HUDEP-2 (cell line): ENCODE measurements around the gene BCAS3.
A peak's percentile ranks its signal among the peaks of the same experiment; 100 is the strongest.
"Not testable (repeated sequence)": the region's sequence is repeated elsewhere in the genome, so short reads cannot be mapped to it uniquely, and the experiment has no call there.

Source experiments
- DNase-seq, 76 experiments: peaks; one replicate each; lab custom pipeline; 2025; ENCODE audit not compliant: unreplicated experiment in 76 of 76; lab: John Stamatoyannopoulos, UW

The BCAS3 gene

GRCh38 chr17:60971515-60972369 is 294.1 kb downstream of the BCAS3 start:
- peak in 22 of 76 experiments; percentile 1 to 40 (median 12) for DNase-seq

DNA sequence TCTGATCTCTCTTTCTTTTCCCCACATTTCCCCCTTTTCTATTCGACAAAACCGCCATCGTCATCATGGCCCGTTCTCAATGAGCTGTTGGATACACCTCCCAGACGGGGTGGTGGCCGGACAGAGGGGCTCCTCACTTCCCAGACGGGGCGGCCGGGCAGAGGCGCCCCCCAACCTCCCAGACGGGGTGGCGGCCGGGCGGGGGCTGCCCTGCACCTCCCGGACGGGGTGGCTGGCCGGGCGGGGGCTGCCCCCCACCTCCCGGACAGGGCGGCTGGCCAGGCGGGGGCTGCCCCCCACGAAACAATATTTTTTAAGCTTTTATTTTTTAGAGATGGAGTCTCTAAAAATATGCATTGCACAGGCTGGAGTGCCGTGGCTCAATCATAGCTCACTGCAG is 299.2 kb downstream of the BCAS3 start:
- DNase-seq, result not testable (repeated sequence)

- no peak for DNase-seq
Observed at GRCh38 chr17:60989379-60989778, 311.7 kb downstream of the BCAS3 start.

DNA sequence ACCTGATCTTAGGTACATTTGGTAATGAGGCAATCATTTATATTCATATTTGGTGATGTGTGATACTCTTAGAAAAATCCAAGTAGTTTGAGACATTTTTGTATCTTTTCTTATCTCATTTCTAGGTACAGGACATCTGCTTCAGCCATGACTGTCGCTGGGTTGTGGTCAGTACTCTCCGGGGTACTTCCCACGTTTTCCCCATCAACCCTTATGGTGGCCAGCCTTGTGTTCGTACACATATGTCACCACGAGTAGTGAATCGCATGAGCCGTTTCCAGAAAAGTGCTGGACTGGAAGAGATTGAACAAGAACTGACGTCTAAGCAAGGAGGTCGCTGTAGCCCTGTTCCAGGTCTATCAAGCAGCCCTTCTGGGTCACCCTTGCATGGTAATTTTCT is 312.2 kb downstream of the BCAS3 start:
- DNase-seq, result no peak

DNA sequence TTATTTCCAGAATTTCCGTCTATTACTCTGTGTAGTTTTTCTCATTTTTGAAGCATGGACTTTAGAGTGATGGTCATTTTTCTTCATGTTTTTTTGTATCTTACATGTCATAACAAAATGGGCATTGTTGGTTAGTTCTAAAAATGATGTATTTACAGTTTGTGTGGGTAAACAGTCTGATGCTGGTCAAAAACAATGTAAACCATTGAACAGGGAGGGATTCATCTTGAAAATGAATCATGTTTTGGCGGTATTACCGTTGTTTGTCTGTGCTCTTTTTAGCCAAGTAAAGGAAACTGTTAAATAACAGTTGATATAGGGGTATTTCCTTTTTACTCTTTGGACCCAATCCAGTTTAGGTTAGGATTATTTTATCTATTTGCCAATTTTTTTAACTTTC is 315.8 kb downstream of the BCAS3 start:
- no peak for DNase-seq

GRCh38 chr17:60995680-60996079 is 318.0 kb downstream of the BCAS3 start:
- DNase-seq, result no peak

DNA sequence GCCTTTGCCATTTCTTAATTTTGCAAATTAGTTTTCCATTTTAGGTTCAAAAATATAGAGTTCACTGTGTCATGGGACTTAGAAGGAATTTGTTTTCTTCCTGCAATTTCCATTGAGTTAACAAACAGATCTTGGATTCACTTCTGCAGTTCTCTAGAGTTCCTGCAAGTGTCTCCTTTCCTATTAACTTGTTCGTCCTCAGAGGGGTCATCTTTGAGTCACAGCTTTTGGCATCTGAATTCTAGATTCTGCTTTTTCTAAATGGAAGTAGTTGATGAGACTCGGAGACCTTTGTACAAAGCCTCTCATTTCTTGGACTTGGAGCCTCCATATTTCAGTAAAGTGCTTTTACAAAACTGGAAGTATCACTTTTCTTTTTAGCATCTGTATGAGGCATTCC is 323.3 kb downstream of the BCAS3 start:
- no peak for DNase-seq

- peak in 7 of 76 experiments; percentile 1 to 20 (median 3) for DNase-seq
Observed at GRCh38 chr17:61002316-61002736, 324.7 kb downstream of the BCAS3 start.

DNA sequence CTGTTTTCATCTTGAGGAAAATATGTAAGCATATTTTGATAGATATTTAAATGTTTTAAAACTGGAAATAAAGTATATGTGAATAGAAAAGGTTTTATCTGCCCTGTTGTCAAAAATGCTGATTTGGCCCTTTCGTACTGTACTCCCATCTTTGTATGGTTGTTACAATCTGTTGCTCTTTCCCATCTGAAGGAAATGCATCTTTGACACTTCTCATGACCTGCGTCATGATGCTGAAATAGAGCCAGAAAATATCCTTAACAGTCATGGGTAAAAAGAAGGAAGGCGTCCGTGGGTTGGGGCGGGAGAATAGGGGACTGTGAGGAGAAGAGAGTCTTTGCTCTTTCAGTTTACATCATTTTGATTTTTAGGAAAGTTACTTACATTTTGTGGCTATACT is 327.7 kb downstream of the BCAS3 start:
- no peak for DNase-seq

DNA sequence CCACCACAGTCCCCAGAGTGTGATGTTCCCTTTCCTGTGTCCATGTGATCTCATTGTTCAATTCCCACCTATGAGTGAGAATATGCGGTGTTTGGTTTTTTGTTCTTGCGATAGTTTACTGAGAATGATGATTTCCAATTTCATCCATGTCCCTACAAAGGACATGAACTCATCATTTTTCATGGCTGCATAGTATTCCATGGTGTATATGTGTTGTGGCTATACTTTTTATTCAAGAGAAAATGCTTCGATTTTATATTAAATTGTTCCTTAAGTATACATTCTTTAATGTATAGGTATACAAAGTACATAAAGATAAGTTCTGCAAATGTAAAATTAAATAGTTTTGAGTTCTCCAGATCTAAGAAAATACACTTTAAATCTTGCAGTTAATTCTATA is 328.3 kb downstream of the BCAS3 start:
- not testable (repeated sequence) for DNase-seq

DNA sequence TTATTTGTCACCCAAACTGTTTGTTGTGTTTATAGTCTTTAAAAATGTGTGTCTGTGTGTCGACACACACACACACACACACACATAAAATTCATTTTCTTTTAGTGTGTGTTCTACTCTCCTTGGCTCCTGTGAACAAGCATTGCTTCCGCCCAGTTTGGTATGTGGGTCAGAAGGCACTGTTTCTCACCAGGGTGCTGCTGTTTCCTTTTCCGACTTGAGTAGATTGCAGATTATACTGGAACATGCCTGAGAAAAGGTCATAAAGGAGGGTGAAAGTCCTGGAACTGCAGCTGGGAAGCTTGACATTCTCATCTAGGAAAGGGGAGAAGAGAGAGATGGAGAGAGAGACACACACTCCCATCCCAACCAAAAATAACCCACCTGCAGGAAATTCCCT is 330.3 kb downstream of the BCAS3 start:
- no peak for DNase-seq

DNA sequence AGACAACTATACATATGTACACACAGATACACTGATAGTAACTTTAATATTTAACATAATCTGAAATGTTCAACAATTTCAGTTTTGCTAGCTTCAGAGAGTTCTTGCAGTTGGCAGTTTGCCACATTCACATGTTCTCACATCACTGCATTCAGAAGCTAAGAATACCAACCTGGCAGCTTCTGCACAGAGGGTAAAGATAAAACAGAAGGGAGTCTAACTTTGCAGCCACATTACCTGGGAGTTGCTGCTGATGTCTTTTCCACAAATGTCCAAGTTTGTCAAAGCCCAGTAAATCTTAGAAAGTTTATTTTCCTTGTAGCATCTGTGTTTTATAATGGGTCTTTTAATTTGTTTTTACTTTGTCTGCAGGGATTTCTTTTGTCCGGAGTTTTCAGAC is 332.0 kb downstream of the BCAS3 start:
- no peak for DNase-seq

- no peak for DNase-seq
Observed at GRCh38 chr17:61010661-61011170, 333.1 kb downstream of the BCAS3 start.

- DNase-seq, result no peak
Observed at GRCh38 chr17:61011251-61011650, 333.6 kb downstream of the BCAS3 start.

GRCh38 chr17:61015966-61016365 is 338.3 kb downstream of the BCAS3 start:
- no peak for DNase-seq

DNA sequence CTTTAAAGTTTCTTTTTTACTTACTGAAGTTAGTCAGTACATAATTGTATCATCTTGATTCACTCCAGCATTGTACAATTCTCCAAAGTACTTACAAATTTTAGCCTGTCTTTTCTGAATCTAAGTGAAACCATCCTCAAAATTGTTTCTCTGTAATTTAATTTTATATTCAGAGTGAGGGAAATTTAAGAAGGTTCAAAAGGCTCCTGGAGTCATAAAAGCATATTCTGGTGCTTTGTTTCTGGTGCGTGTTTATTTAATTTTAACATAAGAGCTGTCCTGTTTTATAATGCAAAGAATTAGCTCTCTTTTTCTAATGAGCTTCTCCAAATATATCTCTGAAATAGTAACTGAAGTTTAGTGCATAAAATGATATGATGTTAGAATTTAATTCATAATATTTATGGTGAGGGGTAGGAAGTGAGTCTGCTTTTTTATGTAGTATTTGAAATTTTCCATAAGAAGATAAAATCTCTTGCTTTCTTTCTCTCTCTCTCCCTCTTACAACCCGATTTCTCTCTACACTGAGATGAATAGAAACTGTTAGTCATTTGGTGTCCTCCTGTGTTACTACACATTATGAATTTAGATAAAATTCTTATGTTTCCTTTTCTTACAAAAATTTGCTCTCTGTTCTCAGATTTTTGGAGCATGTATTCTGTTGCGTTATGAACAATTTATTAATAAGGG is 339.8 kb downstream of the BCAS3 start:
- no peak for DNase-seq

DNA sequence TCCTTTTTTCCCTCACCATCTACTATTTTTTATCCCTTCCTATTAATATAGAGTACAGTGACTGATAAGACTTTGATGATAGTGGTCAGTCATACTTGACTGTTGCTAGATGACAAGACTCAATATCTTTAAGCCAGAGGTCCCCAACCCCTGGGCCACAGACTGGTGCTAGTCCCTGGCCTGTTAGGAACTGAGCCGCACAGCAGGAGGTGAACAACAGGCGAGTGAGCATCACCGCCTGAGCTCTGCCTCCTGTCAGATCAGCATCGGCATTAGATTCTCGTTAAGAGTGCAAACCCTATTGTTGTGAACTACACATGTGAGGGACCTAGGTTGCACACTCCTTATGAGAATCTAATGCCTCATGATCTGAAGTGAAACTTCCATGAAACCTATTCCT is 341.3 kb downstream of the BCAS3 start:
- no peak for DNase-seq

- no peak for DNase-seq
Observed at GRCh38 chr17:61023996-61024395, 346.3 kb downstream of the BCAS3 start.

DNA sequence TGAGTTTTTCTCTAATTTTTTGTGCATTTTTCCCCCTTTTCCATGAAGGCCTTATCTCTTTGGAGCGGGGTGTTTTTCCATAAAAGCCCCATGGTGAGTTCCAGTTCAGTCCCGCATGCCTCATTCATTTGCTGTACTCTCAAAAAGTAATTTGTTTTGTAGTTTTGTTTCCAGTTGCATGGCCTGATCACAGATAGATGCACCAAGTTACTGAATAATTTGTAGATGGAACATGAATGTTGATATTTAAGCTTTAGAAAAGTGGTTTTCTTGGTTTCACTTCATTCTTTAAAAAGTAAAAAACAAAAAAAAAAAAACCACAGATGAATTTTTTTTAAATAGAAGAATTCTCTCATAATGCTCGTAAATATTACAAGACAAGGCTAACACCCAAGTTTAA is 349.2 kb downstream of the BCAS3 start:
- DNase-seq, result no peak

GRCh38 chr17:61029181-61029580 is 351.5 kb downstream of the BCAS3 start:
- no peak for DNase-seq

DNA sequence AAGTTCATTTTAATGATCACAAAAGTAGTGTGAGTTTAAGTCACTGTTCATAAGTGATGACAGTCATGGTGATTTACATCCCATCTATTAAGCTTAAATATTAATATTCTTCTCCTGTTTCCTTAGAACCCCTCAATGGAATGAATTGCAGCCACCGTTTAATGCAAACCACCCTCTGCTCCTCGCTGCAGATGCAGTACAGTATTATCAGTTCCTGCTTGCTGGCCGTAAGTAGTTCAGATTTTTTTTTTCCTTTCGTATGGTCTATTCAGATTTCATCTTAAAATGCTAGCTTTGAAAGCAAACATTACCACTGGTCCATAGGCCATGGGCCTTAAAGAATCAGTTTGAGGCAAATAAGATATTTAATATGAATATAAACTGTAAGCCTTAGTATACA is 363.0 kb downstream of the BCAS3 start:
- no peak for DNase-seq

DNA sequence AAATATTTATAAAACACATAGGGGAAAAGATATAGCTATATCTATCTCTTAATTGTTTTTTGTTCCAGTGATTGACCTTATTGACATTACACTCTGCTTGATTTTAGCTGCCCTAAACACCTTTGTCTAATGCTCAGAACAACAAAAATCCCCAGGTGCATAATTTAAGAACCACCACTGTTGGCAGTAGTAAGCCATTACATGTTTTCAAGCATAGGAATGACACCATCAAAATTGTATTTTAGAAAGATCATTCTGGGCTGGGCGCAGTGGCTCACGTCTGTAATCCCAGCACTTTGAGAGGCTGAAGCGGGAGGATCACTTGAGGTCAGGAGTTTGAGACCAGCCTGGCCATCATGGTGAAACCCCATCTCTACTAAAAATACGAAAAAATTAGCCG is 364.7 kb downstream of the BCAS3 start:
- DNase-seq, result not testable (repeated sequence)
